ENCODE data around the gene NUB1.
A peak's percentile ranks its signal among the peaks of the same experiment; 100 is the strongest.

The NUB1 gene

DNA sequence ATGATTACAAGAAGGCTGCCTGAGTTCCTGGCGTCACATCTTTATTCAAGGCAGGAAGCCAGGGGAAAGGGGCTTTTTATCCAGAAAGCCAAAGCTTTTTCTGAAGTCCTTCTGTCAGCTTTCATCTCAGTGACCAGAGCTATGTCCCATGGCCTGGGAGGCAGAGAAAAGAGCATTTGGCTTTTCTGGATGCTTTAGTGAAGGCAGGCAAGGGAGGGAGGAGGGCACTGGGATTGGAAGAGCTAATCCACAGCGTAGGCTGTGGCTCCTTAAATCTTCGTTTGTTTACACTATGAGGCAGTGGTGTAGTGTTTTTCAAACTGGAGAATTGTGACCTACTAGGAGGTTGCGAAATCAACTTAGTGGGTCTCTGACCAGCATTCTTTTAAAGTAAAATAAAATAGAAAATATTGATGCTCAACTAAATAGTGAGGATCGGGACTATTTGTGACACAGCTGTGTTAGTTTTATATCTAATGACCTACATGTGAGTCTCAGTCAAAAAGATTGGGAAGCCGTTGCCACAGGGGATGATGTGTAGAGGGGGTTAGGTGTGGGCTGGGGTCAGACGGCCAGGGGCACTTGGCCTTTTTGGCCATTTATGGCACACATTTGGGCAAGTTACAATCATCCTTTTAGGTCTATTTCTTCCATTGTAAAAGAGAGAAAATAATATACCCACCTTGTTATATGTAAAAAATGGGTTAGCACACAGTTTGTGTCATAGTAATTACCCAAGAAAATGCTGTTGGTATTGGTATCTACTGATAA is 84.2 kb downstream of the NUB1 start:
- no peak for DNase-seq (ENCODE audit: low spot score)

DNA sequence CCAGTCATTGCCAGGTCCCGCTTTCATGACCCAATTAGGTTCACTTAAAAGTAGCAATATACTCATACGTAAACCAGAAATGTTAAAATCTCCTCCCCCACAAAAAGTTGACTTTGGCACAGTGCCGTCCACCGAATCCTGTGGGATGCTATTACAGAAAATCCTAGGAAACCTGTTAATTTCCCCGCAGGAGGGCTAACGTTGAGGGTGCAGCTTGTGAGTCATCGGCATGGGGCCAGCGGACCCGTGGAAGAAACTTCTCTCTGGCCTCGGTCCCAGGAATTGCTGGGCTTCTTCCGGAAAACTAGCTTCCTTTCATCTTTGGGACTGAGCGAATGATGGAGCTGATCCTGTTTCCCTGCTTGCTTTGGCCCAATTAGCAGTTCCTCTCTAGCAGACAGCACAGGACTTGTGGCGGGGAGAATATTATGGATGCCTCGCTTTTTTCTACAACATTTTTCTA is 84.9 kb downstream of the NUB1 start:
- peak; percentile 84 for DNase-seq (ENCODE audit: low spot score)

DNA sequence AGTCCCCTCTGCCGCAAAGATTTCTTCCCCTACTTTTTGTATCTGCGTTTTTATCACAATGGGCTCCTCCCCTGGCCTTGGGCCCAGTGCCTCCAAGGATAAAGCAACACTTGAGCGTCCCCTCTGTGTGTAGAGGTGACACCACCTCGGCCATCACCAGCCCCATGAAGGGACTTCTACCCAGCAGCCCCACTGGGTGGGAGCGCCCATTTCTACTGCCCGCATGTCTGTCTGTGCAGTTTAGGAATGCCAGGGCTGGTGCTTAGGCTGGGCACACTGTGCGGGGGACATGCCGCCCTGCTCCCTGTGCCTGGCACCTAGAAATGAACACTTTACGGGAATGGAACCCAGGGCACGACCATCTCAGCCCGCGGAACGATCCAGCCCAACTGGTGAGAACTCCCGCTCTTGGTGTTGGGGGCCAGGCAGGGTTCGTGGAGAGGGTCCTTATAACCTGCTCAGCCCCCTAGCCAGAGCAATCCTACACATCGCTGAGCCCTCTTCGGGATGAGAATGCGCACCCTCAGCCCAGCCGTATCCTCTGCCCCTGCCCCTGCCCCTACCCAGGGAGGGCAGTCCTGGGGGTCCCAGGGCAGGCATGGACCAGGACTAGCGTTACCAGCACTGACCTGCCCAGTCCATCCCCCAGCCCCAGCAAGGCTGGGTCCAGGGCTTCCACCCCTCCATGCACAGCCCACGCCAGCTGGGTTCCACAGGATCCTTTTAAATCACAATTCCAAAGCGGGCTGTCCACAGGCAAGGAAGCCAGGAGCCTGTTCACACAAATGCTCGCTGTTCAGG is 85.5 kb downstream of the NUB1 start:
- no peak for DNase-seq (ENCODE audit: low spot score)

DNA sequence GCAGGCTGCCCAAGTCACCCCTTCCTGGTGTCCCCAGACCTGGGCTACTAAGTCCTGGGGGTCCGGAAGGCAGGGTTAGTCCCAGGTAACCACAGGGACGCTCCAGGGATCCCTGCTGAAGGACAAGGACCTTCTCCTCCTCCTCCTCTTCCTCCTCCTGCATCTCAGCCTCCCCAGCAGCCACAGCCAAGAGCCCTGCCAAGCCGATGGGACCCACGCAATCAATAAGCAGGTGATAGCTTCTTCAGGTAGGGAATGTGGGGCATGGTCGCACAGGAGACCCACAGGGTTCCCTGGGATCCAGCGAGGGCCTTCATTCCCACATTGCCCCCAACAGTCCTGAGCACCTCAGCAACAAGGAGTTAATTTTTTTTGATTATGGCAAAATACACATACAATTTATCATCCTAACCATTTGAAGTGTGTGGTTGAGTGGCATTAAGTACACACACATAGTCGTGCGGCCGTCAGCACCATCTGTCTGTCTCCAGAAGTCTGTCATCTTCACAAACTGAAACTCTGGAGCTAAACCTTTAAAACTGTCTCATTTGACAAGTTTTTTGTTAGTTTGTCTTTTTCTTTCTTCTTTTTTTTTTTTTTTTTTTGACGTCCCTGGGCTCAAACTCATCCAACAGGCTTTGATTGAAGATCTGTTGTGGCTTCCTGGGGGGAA is 86.2 kb downstream of the NUB1 start:
- DNase-seq (ENCODE audit: low spot score), result no peak
